GM18907 (cell line): Measurements from ENCODE around the gene NLGN1.

Experiments
- ATAC-seq: cut with Tn5 transposase; IDR thresholded peaks from one replicate; pipeline ENCODE4 v1.9.1; 2021; ENCODE audit warnings: mild to moderate bottlenecking, moderate library complexity; ENCODE audit not compliant: unreplicated experiment

NLGN1 gene

DNA sequence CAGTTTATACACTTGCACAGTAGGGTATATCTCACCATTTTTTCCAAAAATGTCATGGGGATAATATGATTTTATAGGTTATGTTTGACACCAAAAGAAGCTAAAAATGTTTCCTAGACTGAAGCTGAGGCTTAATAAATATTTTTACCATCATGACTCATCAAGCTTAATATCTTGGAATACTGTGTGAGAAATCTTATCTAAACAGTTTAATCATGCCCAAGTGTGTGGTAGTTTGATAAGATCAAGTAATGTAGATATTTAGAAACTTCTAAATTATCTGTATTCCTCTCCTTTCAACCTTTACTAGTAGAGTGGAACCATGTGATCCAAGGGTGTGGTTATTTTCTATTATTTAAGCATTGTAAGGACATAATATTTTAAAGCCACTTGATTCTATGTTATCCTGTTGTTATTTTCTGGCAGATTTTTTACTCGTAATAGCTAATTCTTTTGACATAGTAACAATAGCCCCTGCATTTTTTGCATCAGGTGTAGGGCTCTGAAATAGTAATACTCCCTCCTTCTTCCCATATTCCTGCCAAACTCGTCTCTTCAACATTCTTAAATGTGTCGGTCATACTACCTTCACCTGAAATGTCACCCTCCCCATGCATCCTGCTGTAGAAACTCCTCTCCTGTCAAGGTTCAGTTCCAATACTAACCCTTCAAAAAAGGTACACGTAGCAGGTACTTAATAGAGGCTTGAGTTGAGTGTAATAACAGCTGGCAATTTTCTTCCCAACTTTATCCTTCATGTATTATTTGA, 729.6 kb downstream of the NLGN1 start:
- ATAC-seq, result no peak

DNA sequence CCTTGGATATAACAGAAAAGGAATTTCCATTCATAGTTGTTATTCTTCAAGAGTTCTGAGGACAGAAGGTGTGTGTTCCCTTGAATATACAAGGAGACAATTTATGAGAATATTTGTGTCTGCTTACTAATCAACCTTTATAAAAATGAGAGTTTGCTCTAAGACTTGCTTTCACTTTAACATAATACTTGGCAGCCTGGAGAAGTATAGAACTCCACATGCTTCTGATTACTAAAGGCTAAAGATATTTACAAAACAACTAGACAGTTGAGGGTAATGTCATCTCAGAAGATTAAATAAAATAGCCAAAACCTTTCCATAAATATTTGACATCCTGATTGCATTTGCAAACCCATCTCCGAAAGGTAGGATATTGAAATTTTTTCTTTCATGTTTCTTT, 734.5 kb downstream of the NLGN1 start:
- no peak for ATAC-seq

DNA sequence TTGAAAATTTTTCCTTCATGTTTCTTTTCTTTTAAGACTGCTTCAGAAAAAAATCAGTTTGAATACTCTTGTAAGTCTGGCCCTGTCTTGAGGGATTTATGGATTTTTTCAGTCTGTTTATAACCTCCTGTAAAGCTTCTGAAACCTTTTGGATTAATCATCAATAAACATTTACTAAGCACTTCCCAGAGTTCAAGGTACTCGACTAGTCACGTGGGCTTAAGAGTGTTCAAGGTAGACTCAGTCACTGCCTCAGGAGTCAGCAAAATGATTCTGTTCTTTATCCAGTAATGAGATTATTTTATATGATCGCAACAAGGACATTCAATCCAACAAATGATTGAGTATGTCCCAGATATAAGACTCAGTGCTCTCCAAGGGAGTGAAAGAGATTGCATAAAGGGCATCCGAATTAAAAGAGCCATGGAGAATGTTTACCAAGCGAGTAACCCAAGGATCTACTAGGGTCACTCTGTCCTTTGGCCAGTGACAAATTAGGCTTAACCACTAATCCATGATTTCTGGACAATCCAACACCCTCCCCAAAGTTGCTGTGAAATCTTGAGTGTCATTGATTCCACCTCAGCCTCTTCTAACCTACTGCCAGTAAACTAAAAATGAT, 735.0 kb downstream of the NLGN1 start:
- no peak for ATAC-seq

DNA sequence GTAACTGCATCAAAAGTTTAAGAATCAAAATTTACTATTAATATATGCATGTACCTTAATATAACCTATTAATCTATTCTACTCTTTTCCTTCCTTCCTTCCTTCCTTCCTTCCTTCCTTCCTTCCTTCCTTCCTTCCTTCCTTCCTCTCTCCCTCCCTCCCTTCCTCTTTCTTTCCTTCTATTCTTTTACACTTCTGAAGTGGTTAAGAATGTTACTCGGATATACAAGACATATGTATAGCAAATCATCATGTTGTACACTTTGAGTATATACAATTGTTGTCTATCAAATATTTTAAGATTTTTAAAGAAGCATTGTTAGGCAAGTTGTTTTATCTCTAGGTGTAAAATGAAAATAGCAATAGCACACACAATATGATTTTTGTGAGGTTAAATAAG, 748.5 kb downstream of the NLGN1 start:
- no peak for ATAC-seq

DNA sequence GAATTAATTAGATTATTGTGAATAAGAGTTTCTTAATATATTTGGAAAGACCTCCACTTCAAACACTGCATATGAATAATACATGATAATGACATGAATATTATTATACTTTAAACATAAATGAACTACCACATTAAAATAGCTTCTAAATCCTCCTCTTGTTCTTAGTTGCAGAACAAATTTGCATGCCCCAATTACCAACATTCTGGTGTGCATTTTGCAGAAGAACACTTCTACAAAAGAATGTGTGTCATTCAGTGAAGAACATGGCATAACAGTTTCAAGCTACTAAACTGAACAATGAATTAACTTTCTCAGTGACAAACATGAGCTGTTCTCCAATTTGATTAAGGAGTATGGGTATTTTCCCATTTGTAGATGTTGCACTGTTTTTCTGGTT, 750.3 kb downstream of the NLGN1 start:
- ATAC-seq, result no peak

DNA sequence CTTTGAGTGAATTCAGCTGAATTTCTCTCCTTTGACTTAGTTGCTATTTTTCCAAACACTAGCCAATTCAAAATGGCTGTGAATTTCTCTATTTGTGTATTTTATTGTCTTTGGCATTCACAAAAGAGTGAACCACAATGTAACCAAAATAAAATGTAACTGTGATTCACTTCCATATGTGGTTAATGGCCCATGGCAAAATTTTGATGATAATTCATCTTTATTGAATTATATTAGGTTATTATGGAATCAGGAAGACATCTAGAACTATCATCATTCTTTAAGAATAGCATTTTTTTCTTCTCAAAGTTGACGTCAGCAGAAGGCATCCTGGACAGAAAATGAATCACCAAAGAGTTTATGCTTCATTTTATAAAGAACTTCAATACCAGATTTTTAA, 756.3 kb downstream of the NLGN1 start:
- ATAC-seq, result no peak

DNA sequence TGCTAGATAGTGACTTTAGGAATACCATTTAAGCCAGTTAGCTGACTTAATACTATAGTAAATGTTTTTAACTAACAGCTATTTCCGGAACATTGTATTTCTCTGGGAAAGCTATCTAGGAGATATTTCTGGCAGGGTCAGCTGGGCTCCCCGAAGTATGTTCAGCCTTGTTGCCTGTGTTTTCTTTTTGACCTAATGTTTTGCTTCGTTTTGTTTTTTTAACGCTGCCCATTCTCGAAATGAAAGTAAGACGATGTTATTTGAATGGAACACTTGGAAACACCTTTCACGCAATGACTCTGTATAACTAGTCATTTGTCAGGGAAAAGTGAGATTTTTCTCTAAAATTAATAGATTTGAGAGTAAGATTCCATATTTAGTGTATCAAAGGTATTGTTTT, 758.7 kb downstream of the NLGN1 start:
- no peak for ATAC-seq

DNA sequence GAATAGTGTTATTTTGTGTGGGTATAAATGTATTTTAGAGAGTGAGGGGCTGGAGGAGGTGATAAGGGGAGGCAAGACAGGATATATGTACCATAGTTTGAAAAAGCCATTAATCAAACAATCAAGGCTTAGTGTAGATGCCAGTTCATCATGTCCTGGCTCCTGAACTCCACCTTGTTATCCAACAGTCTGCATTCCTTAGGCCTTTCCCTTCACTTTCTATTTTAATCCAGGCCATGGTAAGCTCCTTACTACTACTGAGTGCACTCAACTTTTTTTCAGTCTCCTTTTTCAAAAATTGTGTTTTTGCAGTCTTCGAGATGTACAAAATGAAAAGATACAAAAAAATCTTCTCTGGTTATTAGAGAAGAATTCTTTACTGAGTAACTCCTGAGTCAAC, 761.1 kb downstream of the NLGN1 start:
- ATAC-seq, result no peak

DNA sequence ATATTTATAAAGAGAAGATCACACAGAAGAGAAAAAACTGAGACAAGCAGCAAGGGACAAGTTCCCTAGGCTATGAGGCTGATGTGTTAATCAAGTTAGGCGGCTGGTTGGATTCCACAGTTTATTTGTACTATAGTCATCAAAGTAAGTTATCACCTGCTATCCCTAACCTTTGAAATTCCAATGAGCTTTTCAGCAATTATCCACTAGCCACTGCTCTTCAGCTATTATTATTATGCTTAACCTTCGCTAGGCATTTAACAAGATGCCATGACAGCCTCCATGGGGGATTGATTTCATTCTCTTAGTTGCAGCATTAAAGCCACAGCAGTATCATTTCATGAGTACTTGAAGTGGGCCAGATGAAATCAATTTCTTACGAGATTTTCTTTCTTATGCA, 762.1 kb downstream of the NLGN1 start:
- no peak for ATAC-seq

DNA sequence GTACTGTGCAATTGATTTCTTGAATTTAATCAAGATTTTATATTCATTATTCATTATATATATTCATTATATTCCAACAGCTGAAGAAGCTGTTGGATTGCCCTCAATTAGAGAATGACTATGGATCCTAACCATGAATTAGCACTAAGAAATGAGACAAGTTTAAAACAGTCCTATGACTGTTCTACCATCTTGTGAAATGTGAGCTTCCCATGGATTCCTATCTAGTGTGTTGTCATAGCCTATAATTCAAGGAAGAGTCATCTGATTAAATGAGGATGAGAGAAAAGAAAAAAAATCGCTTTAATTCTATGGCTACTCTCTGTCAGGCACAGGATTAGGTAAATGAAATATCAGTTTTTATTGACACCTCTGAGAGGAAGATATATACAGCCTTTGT, 765.0 kb downstream of the NLGN1 start:
- no peak for ATAC-seq

DNA sequence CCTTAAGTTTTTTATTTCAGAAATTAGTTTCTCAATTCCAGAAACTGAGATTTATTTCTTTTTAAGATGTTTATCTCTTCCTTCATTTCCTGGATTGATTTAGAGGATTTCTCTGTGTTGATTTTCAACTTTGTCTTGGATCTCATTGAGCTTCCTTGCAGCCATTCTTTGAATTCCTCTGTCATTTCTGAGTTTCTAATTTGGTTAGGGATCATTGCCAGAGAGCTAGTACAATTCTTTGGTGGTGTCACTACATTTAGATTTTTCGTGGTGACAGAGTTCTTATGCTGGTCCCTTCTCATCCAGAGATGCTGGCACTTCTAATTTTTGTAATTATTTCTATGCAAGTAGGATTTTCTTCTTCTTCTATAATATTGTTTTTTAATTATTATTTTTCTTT, 770.5 kb downstream of the NLGN1 start:
- no peak for ATAC-seq

DNA sequence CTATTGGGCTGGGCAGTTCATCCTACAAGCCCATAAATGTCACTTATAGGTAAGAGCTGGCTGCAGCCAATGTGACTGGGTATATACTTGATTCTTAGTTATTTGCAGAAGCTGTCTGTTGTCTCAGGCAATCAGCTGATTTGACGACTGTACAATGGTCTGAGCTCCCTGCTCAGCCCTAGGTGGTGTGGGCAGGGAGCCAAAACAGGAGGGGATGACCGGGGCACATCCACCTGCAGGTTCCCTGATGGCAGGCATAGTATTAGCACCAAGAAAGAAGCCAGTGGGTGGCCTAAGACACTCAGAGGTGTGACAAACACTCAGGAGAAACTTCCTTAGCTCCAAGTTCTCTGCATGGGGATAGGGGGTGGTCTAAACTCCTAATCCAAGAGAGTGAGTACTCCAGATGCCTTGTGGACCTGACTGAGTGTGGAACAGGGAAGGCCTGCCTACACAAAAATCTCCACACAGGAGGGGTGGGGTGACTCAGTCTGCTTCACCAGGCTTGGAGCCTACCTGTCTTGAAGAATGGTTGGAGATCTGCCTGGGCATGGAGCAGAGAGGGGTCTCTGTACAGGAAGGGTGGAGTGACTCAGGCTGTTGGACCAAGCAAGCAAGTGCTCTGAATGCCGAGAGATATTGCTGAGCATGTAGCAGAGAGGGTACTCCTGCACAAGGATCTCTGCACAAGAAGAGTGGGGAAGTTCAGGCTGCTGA, 771.2 kb downstream of the NLGN1 start:
- no peak for ATAC-seq

DNA sequence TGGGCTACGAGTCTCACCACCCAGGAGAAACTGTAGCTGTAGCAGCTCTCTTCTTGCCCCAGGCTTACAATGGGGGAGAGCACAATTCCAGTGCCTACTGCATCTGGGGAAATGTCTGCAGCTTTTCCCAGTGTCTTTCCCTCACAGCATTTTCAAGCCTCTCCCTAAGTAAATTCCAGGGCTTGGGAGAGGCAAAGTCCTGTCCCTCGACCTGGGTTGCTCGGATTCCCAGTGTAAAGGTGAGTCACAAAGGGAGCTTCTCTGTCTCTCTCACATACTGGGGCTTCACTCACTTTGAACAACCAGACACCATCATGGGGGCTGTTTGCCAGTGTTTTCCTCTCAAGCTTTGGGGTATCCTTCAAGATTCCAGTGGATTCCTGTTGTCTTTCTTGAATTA, 772.2 kb downstream of the NLGN1 start:
- ATAC-seq, result no peak

DNA sequence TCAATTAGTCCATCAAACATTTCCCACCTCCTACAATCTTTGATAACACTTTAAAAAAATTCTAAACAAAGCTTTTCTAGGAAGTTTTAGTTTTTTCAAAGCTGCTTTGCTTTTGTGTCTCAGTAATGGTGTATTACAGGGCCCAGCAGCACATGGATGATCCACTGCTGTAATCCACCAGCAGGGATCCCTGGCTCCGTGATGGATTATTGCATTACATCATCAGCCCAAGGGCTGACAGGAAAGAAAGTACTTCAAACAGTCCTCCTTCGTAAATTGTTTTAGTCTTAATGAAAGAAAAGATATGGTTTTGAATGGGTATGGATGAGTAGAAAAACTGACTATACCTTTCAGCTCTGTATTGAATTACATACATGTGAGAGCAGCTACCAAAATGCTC, 772.7 kb downstream of the NLGN1 start:
- no peak for ATAC-seq

DNA sequence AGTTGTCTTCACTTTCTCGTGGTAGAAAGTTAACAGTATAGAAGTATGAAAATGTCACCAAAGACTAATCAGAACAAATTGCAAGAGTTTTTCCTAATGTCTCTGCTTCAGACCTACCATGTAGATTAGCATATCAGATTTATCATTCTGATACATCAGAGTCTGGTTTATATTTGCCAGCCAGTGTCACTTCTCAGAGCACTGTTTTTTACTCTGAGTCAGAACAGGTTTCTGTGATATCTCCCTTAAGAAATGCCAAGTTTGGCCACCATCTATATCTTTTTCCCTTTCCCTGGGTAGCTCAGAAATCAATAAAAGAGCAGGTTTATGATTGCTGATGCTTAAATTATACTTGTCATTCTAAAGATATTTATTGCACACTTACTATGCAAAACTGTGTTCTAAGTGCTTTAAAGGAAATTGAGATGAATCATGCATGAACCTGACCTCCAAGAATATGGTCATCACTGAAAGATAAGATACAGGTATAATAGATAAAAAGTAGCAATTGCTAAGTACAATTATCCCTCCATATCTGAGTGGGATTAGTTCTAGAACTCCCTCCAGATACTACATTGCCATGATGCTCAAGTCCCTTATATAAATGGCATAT, 788.9 kb downstream of the NLGN1 start:
- no peak for ATAC-seq

DNA sequence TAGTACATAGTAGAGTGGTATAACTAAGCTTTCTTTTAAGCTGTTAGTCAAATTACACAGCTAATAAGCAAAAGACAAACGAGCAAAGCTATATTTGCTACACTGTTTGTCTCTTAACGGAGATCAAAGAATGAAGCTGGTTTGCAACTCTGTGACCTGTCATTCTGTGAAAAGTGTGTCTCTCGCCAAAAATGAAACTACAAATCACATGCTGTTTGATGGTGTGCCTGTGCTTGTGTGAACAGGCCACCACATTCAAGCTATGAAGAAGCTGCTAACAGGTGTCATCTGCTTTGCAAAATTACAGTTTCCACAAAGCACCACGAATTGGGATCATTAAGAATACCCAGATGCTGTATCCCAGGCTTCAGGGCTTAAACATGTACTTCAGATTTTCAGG, 793.8 kb downstream of the NLGN1 start:
- peak; percentile 65 for ATAC-seq

DNA sequence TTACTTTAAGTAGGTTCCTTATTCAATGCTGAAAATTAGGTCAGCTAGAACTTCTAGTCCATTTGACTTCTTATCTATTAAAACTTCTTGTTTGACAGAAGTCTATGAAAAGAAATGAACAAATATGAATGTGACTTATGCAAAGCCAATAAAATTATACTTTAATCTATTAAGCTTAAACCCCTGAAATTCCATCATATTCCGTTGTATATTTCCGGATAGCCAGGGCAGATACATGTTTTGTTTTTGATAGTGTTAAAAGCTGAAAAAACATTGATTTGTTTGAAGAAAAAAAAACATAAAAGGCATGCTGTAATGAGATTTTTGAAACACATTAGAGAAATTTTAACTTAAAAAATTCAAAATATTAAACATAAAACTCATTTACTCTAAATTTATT, 794.4 kb downstream of the NLGN1 start:
- no peak for ATAC-seq

DNA sequence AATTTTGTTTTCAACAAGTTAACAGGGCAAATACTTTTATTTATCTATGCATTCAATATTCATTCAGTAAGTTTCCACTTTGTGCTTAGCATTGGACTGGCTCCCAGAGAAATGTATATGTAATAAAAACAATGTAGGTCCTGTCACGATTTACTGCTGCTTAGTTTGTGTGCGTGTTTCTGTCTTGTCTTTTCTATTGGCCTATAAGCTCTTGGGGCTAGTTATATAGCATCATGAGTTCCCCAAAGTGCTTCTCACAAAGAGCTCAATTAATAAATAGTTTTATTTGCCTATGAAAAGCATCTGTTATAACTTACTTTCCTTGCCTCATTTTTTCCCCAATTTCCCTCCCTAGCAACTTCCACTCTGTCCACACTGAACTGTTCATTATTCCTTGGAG, 794.9 kb downstream of the NLGN1 start:
- ATAC-seq, result no peak

DNA sequence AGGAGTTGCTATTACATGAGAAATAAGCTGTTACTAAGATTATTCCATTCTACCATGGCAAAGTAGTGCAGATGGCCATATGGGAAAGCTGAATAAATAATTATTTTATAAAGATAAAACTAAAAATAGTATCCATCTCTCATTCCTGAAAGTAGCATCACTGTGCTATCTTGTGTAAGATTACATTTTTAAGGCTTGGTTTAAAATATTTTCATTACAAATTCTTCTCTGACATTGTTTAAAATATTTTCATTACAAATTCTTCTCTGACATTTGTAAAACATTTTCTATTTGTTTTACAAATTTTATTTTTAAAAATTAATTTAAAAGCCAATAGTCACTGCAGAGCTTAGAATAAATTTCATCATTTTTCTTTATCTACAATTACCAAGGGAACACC, 796.1 kb downstream of the NLGN1 start:
- ATAC-seq, result no peak

DNA sequence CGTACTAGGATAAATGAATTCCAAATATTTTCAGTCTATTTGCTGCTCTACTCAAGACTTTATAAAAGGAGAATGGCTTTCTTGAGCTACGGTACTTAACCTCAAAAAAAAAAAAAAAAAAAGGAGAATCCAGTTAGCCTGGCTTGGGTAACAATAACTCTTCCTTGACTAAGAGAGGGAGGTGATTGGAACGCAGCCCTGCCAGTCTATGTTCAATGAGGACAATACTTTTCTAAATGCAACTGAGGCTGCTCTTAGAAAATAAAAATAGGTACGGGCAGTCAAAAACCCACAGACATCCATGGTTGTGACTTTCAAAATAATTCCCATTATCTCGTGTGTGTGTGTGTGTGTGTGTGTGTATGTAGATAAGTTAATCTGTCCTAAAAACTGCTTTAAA, 799.9 kb downstream of the NLGN1 start:
- ATAC-seq, result no peak

DNA sequence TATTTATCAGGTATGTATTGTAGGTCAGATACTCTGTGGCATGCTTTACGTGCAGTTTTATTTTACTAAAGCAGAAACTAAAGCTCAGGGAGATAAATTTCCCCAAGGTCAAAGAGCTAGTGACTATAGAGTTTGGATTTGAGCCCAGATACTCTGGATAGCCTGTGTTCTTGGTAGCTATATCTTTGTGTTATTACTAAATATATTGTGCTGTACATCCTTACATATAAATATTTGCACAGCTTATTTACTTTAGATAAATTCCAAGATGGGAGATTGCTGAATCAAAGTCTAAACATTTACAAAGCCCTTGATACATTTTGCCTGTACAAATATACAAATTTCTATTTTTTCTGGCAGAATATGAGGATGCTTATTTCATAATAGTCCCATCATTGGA, 800.7 kb downstream of the NLGN1 start:
- no peak for ATAC-seq

DNA sequence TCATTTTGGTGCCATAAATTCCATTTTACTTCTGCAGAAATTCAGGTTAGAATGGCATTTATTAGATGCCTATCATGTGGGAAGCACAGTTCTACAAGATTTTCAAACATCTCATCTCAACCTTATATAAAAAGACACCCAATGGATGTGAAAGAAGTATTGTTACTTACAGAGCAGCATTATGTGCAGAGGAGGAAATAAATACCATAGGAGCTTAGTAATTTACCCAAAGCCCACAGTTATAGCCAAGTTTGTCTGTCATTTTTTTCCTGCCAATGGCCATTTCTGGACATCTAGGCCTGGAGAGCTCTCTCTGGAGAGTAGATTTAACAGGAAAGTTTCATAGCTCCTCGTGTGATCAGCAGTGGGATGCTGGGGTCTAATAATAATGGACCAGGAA, 802.2 kb downstream of the NLGN1 start:
- ATAC-seq, result no peak
